Activated T-helper 1 cell treated with anti-CD3 and anti-CD28 coated beads, Interleukin-12 subunit alpha, Interleukin-12 subunit beta, Interleukin-2, Interleukin-4 antibody, amounts not matched to agents 30 ng/mL and 10 ng/mL and 1 ng/mL, durations not matched to agents 14 hours and 24 hours and 36 hours (primary cell): ENCODE measurements around the gene BMP2. TPM values are rescaled to one million over a fixed set of nuclear protein-coding genes. Genes with fewer than 3 reads are reported as not detected.

ENCODE experiments used
- DNase-seq: peaks from one replicate; pipeline ENCODE4 v3.0.0; 2021; ENCODE audit warnings: low spot score
- H3K27ac Mint-ChIP-seq: one replicate; pipeline ENCODE4 v1.8.0; 2021; ENCODE audit warnings: mild to moderate bottlenecking, mixed read lengths
- H3K27me3 Mint-ChIP-seq: one replicate; pipeline ENCODE4 v1.8.0; 2022; ENCODE audit warnings: mild to moderate bottlenecking, moderate library complexity, mixed read lengths; ENCODE audit not compliant: insufficient read depth
- H3K36me3 Mint-ChIP-seq: one replicate; pipeline ENCODE4 v1.8.0; 2021; ENCODE audit warnings: low read depth, mixed read lengths
- H3K4me1 Mint-ChIP-seq: one replicate; pipeline ENCODE4 v1.8.0; 2021; ENCODE audit warnings: low read depth, mixed read lengths
- H3K4me3 Mint-ChIP-seq: one replicate; pipeline ENCODE4 v1.8.0; 2021; ENCODE audit warnings: mild to moderate bottlenecking, moderate library complexity, mixed read lengths
- H3K9me3 Mint-ChIP-seq: one replicate; pipeline ENCODE4 v1.8.0; 2021; ENCODE audit warnings: mixed read lengths
- intact Hi-C: fragments of 100-400 bp; cut with micrococcal nuclease; formaldehyde crosslinking; loops from one replicate; pipeline ENCODE4 v1.15.1; 2024
- total RNA-seq: library from RNA; stranded (reverse); gene quantifications from 2 replicates; pipeline ENCODE4 v1.2.3, GENCODE V29; 2022

BMP2 gene
- total RNA-seq, 1 donor from 2014 or later = 0.08 TPM

- intact Hi-C loops = no loop called here
- Mint-ChIP-seq H3K4me3 (no peak overlapping the region), H3K36me3 (no peaks in the 10 kb centered on the region), H3K9me3 (no peaks in the 10 kb centered on the region), H3K27me3 (no peaks in the 10 kb centered on the region), H3K4me1 (no peaks in the 10 kb centered on the region), H3K27ac (no peak overlapping the region)
- DNase-seq = no peak
These were observed 13.1 kb downstream of the BMP2 start for GRCh38 chr20:6780433-6781190.

GRCh38 chr20:6783752-6784151, 16.3 kb downstream of the BMP2 start:
- Mint-ChIP-seq H3K9me3 (no peaks in the 10 kb centered on the region), H3K36me3 (no peaks in the 10 kb centered on the region), H3K4me1 (no peaks in the 10 kb centered on the region), H3K27ac (no peak overlapping the region), H3K27me3 (no peaks in the 10 kb centered on the region), H3K4me3 (no peak overlapping the region)
- DNase-seq = no peak
- intact Hi-C loops = no loop called here

GRCh38 chr20:6784210-6784631, 16.7 kb downstream of the BMP2 start:
- intact Hi-C loops = no loop called here
- H3K27ac Mint-ChIP-seq = no peak overlapping the region
- DNase-seq = no peak
- H3K4me1 Mint-ChIP-seq = no peaks in the 10 kb centered on the region
- H3K36me3 Mint-ChIP-seq = no peaks in the 10 kb centered on the region
- H3K27me3 Mint-ChIP-seq = no peaks in the 10 kb centered on the region
- no peak overlapping the region for H3K4me3 Mint-ChIP-seq
- H3K9me3 Mint-ChIP-seq = no peaks in the 10 kb centered on the region

GRCh38 chr20:6784767-6785166, 17.3 kb downstream of the BMP2 start:
- H3K4me3 Mint-ChIP-seq = no peak overlapping the region
- no peaks in the 10 kb centered on the region for H3K36me3 Mint-ChIP-seq
- intact Hi-C loops = no loop called here
- no peaks in the 10 kb centered on the region for H3K27me3 Mint-ChIP-seq
- no peaks in the 10 kb centered on the region for H3K9me3 Mint-ChIP-seq
- H3K4me1 Mint-ChIP-seq = no peaks in the 10 kb centered on the region
- no peak overlapping the region for H3K27ac Mint-ChIP-seq
- DNase-seq = no peak

- H3K36me3 Mint-ChIP-seq = no peaks in the 10 kb centered on the region
- H3K27me3 Mint-ChIP-seq = no peaks in the 10 kb centered on the region
- H3K4me3 Mint-ChIP-seq = no peak overlapping the region
- intact Hi-C loops = no loop called here
- DNase-seq = no peak
- H3K4me1 Mint-ChIP-seq = no peaks in the 10 kb centered on the region
- no peaks in the 10 kb centered on the region for H3K9me3 Mint-ChIP-seq
- H3K27ac Mint-ChIP-seq = no peak overlapping the region
These were observed 19.1 kb downstream of the BMP2 start for GRCh38 chr20:6786548-6786947.

GRCh38 chr20:6792789-6793188, 25.3 kb downstream of the BMP2 start:
- Mint-ChIP-seq H3K4me1 (no peaks in the 10 kb centered on the region), H3K36me3 (no peaks in the 10 kb centered on the region), H3K27ac (no peak overlapping the region), H3K4me3 (no peak overlapping the region), H3K27me3 (peaks cover 2% of the 10 kb centered on the region), H3K9me3 (no peaks in the 10 kb centered on the region)
- no peak for DNase-seq
- intact Hi-C loops = no loop called here

- Mint-ChIP-seq H3K4me1 (no peaks in the 10 kb centered on the region), H3K4me3 (no peak overlapping the region), H3K9me3 (peaks cover 6% of the 10 kb centered on the region), H3K27me3 (no peaks in the 10 kb centered on the region), H3K36me3 (no peaks in the 10 kb centered on the region), H3K27ac (no peak overlapping the region)
- DNase-seq = no peak
- intact Hi-C loops = no loop called here
These were observed 34.7 kb downstream of the BMP2 start for GRCh38 chr20:6802227-6802626.

GRCh38 chr20:6806275-6806674, 38.8 kb downstream of the BMP2 start:
- Mint-ChIP-seq H3K4me1 (no peaks in the 10 kb centered on the region), H3K9me3 (peaks cover 6% of the 10 kb centered on the region), H3K27ac (no peak overlapping the region), H3K27me3 (no peaks in the 10 kb centered on the region), H3K36me3 (no peaks in the 10 kb centered on the region), H3K4me3 (no peak overlapping the region)
- intact Hi-C loops = no loop called here
- DNase-seq = no peak

- Mint-ChIP-seq H3K9me3 (no peaks in the 10 kb centered on the region), H3K4me1 (no peaks in the 10 kb centered on the region), H3K27ac (no peak overlapping the region), H3K4me3 (no peak overlapping the region), H3K27me3 (no peaks in the 10 kb centered on the region), H3K36me3 (no peaks in the 10 kb centered on the region)
- intact Hi-C loops = no loop called here
- no peak for DNase-seq
These were observed 44.0 kb downstream of the BMP2 start for GRCh38 chr20:6811262-6812035.

- H3K27me3 Mint-ChIP-seq = no peaks in the 10 kb centered on the region
- H3K4me1 Mint-ChIP-seq = no peaks in the 10 kb centered on the region
- no peaks in the 10 kb centered on the region for H3K36me3 Mint-ChIP-seq
- H3K4me3 Mint-ChIP-seq = no peak overlapping the region
- H3K9me3 Mint-ChIP-seq = no peaks in the 10 kb centered on the region
- H3K27ac Mint-ChIP-seq = no peak overlapping the region
- DNase-seq = no peak
- intact Hi-C loops = no loop called here
These were observed 45.0 kb downstream of the BMP2 start for GRCh38 chr20:6812530-6812929.

GRCh38 chr20:6814945-6815344, 47.5 kb downstream of the BMP2 start:
- no peak overlapping the region for H3K27ac Mint-ChIP-seq
- no peak overlapping the region for H3K4me3 Mint-ChIP-seq
- no peaks in the 10 kb centered on the region for H3K9me3 Mint-ChIP-seq
- H3K36me3 Mint-ChIP-seq = no peaks in the 10 kb centered on the region
- no peaks in the 10 kb centered on the region for H3K27me3 Mint-ChIP-seq
- no peaks in the 10 kb centered on the region for H3K4me1 Mint-ChIP-seq
- no peak for DNase-seq
- intact Hi-C loops = no loop called here

GRCh38 chr20:6818033-6818808, 50.7 kb downstream of the BMP2 start:
- Mint-ChIP-seq H3K9me3 (no peaks in the 10 kb centered on the region), H3K27ac (no peak overlapping the region), H3K27me3 (no peaks in the 10 kb centered on the region), H3K36me3 (no peaks in the 10 kb centered on the region), H3K4me3 (no peak overlapping the region), H3K4me1 (no peaks in the 10 kb centered on the region)
- DNase-seq = no peak
- intact Hi-C loops = no loop called here

- no peaks in the 10 kb centered on the region for H3K4me1 Mint-ChIP-seq
- no peak for DNase-seq
- intact Hi-C loops = loop anchor here (1.0 kb wide), 1 partner anchor 47 kb away; no protein-coding TSS in a partner anchor
- H3K36me3 Mint-ChIP-seq = no peaks in the 10 kb centered on the region
- H3K4me3 Mint-ChIP-seq = no peak overlapping the region
- no peaks in the 10 kb centered on the region for H3K9me3 Mint-ChIP-seq
- no peaks in the 10 kb centered on the region for H3K27me3 Mint-ChIP-seq
- H3K27ac Mint-ChIP-seq = no peak overlapping the region
These were observed 52.1 kb downstream of the BMP2 start for GRCh38 chr20:6819599-6819998.
